Panc1 (cell line): Measurements from ENCODE around the gene CREBL2. TPM values are rescaled to one million over a fixed set of nuclear protein-coding genes. Genes with fewer than 3 reads are reported as not detected.
A peak's percentile ranks its signal among the peaks of the same experiment; 100 is the strongest.

ENCODE experiments used
- ATAC-seq: fragments of 200-7000 bp; cut with Tn5 transposase; 2 replicates; pipeline ENCODE4 v1.9.1; 2020; ENCODE audit warnings: mild to moderate bottlenecking, moderate library complexity
- BruUV-seq: library from RNA; stranded (reverse); fragments of 400-500 nt; replicated peaks from 2 replicates; lab custom pipeline; 2021; lab: Mats Ljungman, UMichigan
- CTCF ChIA-PET: fragments of 300-600 bp; sonication (Branson Sonifier 250); formaldehyde crosslinking; loops from one replicate; lab custom pipeline; 2022; ENCODE audit warnings: antibody characterized with exemption; lab: Charles Lee
- POLR2A ChIA-PET: fragments of 300-600 bp; sonication (Branson Sonifier 250); formaldehyde crosslinking; loops from one replicate; lab custom pipeline; 2022; ENCODE audit warnings: antibody characterized with exemption; lab: Charles Lee
- DNase-seq: peaks from one replicate; pipeline ENCODE4 v3.0.0-alpha.2; 2010; ENCODE audit warnings: low read depth, low spot score
- H3K27ac ChIP-seq: 2 replicates; pipeline ENCODE4 v1.5.1; 2011; ENCODE audit warnings: mild to moderate bottlenecking, low read length, inconsistent platforms
- H3K27me3 ChIP-seq: fragments of 200-500 bp; sonication (Bioruptor generic); 2 replicates; pipeline ENCODE4 v1.6.0; 2014; ENCODE audit warnings: low read length, inconsistent platforms; ENCODE audit not compliant: control insufficient read depth, insufficient read depth
- H3K36me3 ChIP-seq: fragments of 200-500 bp; sonication (Bioruptor generic); 2 replicates; pipeline ENCODE4 v1.5.1; 2014; ENCODE audit warnings: inconsistent platforms, mild to moderate bottlenecking, low read length, moderate library complexity; ENCODE audit not compliant: control insufficient read depth, insufficient read depth
- H3K4me1 ChIP-seq: 2 replicates; pipeline ENCODE4 v1.5.1; 2011; ENCODE audit warnings: inconsistent platforms, mild to moderate bottlenecking, low read length, moderate library complexity; ENCODE audit not compliant: control insufficient read depth, insufficient read depth
- H3K4me3 ChIP-seq, 2 experiments: 2 replicates each; pipeline ENCODE4 v1.5.1; 2011 to 2012; ENCODE audit warnings: low read depth in 2 of 2, low read length in 2 of 2, mild to moderate bottlenecking in 2 of 2, inconsistent platforms in 1 of 2, moderate library complexity in 1 of 2
- H3K9me3 ChIP-seq: fragments of 200-500 bp; sonication (Bioruptor generic); 2 replicates; pipeline ENCODE4 v1.5.1; 2014; ENCODE audit warnings: low read depth, mild to moderate bottlenecking, inconsistent platforms, low read length, moderate library complexity; ENCODE audit not compliant: control insufficient read depth, insufficient read depth
- POLR2AphosphoS5 ChIP-seq: IDR thresholded peaks from 2 replicates; pipeline ENCODE4 v1.6.1; 2012; ENCODE audit warnings: mild to moderate bottlenecking, low read depth, low read length, moderate library complexity
- SIN3A ChIP-seq: IDR thresholded peaks from 2 replicates; pipeline ENCODE4 v1.6.1; 2012; ENCODE audit warnings: low read depth, mild to moderate bottlenecking, low read length, moderate library complexity, borderline replicate concordance; ENCODE audit not compliant: insufficient read depth
- TCF7L2 ChIP-seq: IDR thresholded peaks from 2 replicates; pipeline ENCODE4 v1.6.1; 2011; ENCODE audit warnings: mild to moderate bottlenecking, low read depth, low read length, inconsistent platforms
- in situ Hi-C: cut with HindIII; loops from 2 replicates; pipeline ENCODE4 v1.10.0; 2016; ENCODE audit warnings: low sequenced_read_pairs, low pct_unique_long_range_greater_than_20kb
- intact Hi-C: fragments of 100-400 bp; cut with micrococcal nuclease; formaldehyde crosslinking; loops from one replicate; pipeline ENCODE4 v1.10.0; 2022; ENCODE audit not compliant: unreplicated experiment
- total RNA-seq: library from RNA; stranded (reverse); gene quantifications from one replicate; pipeline ENCODE4 v1.2.1, GENCODE V29; 2021; ENCODE audit not compliant: unreplicated experiment
- TF ChIP-seq, protein P1 (sequence below), 2 experiments: IDR thresholded peaks; 2 replicates each; pipeline ENCODE4 v1.6.1; 2011 to 2012; ENCODE audit warnings: low read depth in 2 of 2, control low read depth in 1 of 2, low read length in 1 of 2, mild to moderate bottlenecking in 1 of 2, moderate library complexity in 1 of 2; ENCODE audit not compliant: insufficient read depth in 1 of 2
- TF ChIP-seq, protein P2 (sequence below): fragments of 450-650 bp; IDR thresholded peaks from 2 replicates; pipeline ENCODE4 v1.5.1; 2017; ENCODE audit warnings: mild to moderate bottlenecking

The CREBL2 gene
- total RNA-seq, 1 experiment from 2014 or later: 13.6 TPM

DNA sequence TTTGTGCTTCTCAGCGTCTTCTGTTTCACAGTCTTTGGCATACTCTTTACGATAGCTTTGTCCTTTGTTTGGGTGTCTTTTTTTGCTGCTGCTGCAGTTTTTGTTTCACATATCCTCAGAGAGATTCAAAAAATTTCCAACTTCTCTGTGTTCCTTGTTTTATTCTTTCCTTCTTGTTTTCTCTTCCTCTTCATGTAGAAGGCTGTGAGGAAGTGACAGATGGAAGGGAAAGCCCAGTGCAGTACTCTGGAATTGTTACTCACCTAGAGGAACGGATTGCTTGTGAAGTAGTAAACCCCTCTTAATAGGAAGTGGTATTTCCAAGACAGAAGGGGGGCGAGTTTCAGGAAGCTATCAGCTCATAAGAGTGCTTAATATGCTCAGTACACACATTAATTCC lies 1.7 kb downstream of the CREBL2 start:
- peak overlapping the region; percentile 89 for H3K27ac ChIP-seq
- H3K9me3 ChIP-seq: no peaks in the 10 kb centered on the region
- intact Hi-C loops (no loop called here), in situ Hi-C loops (no loop called here)
- TSS peak; percentile 66 for BruUV-seq
- CTCF ChIA-PET: no interaction called here
- no peaks in the 10 kb centered on the region; the same call in 1 of the 2 replicates for H3K36me3 ChIP-seq
- peaks cover 10% of the 10 kb centered on the region for H3K4me1 ChIP-seq
- DNase-seq: no peak
- peak overlapping the region; percentile 73 to 84 for H3K4me3 ChIP-seq
- no peaks in the 10 kb centered on the region for H3K27me3 ChIP-seq
- no peak for ATAC-seq
- TF ChIP-seq, protein P1, sequence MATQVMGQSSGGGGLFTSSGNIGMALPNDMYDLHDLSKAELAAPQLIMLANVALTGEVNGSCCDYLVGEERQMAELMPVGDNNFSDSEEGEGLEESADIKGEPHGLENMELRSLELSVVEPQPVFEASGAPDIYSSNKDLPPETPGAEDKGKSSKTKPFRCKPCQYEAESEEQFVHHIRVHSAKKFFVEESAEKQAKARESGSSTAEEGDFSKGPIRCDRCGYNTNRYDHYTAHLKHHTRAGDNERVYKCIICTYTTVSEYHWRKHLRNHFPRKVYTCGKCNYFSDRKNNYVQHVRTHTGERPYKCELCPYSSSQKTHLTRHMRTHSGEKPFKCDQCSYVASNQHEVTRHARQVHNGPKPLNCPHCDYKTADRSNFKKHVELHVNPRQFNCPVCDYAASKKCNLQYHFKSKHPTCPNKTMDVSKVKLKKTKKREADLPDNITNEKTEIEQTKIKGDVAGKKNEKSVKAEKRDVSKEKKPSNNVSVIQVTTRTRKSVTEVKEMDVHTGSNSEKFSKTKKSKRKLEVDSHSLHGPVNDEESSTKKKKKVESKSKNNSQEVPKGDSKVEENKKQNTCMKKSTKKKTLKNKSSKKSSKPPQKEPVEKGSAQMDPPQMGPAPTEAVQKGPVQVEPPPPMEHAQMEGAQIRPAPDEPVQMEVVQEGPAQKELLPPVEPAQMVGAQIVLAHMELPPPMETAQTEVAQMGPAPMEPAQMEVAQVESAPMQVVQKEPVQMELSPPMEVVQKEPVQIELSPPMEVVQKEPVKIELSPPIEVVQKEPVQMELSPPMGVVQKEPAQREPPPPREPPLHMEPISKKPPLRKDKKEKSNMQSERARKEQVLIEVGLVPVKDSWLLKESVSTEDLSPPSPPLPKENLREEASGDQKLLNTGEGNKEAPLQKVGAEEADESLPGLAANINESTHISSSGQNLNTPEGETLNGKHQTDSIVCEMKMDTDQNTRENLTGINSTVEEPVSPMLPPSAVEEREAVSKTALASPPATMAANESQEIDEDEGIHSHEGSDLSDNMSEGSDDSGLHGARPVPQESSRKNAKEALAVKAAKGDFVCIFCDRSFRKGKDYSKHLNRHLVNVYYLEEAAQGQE (IDR thresholded peaks at IDR 0.05; ENCODE audit: insufficient read depth in 1 of 2, low read depth in 2 of 2, low read length in 1 of 2): no peak
- TF ChIP-seq POLR2AphosphoS5 (no peak), TCF7L2 (no peak), SIN3A (no peak)
- TF ChIP-seq, protein P2, sequence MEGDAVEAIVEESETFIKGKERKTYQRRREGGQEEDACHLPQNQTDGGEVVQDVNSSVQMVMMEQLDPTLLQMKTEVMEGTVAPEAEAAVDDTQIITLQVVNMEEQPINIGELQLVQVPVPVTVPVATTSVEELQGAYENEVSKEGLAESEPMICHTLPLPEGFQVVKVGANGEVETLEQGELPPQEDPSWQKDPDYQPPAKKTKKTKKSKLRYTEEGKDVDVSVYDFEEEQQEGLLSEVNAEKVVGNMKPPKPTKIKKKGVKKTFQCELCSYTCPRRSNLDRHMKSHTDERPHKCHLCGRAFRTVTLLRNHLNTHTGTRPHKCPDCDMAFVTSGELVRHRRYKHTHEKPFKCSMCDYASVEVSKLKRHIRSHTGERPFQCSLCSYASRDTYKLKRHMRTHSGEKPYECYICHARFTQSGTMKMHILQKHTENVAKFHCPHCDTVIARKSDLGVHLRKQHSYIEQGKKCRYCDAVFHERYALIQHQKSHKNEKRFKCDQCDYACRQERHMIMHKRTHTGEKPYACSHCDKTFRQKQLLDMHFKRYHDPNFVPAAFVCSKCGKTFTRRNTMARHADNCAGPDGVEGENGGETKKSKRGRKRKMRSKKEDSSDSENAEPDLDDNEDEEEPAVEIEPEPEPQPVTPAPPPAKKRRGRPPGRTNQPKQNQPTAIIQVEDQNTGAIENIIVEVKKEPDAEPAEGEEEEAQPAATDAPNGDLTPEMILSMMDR: no peak
- POLR2A ChIA-PET: no interaction called here

DNA sequence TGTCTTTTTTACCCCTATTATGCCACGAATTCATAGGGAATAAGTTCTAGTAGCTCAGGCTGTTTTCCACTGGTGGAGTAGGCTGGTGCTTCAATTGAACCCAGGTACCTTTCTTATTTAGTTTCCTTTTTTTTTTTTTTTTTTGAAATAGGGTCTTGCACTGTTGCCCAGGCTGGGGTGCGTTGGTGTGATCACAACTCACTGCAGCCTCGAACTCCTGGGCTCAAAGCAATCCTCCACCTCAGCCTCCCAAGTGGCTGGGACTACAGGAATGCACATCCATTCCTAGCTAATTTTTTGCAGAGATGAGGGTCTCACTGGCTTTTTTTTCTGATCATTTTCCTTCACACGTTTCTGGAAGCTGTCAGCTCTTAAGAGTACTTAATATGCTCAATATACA lies 2.7 kb downstream of the CREBL2 start:
- no peak overlapping the region for H3K4me3 ChIP-seq
- TF ChIP-seq TCF7L2: no peak
- TF ChIP-seq, protein P1 (IDR thresholded peaks at IDR 0.05; ENCODE audit: insufficient read depth in 1 of 2, low read depth in 2 of 2, low read length in 1 of 2): no peak
- no peak for TF ChIP-seq SIN3A
- TF ChIP-seq, protein P2: no peak
- no peaks in the 10 kb centered on the region for H3K27me3 ChIP-seq
- peaks cover 10% of the 10 kb centered on the region for H3K4me1 ChIP-seq
- no peak overlapping the region for H3K27ac ChIP-seq
- in situ Hi-C loops: no loop called here
- no peaks in the 10 kb centered on the region; the same call in 1 of the 2 replicates for H3K36me3 ChIP-seq
- POLR2A ChIA-PET: no interaction called here
- BruUV-seq: no TSS peak
- no peak for DNase-seq
- H3K9me3 ChIP-seq: no peaks in the 10 kb centered on the region
- no peak for ATAC-seq
- CTCF ChIA-PET: interaction anchor here (0.5 kb wide), 1 partner anchor 66 kb away, joined by 3 read pairs; no protein-coding TSS in a partner anchor
- intact Hi-C loops: no loop called here
